HEK293T (cell line): Measurements from ENCODE around the gene ZSCAN5A.

Source experiments
- ARNT ChIP-seq: fragments of 450-650 bp; IDR thresholded peaks from 2 replicates; pipeline ENCODE4 v1.6.1; 2017; ENCODE audit warnings: mild to moderate bottlenecking
- BHLHE40 ChIP-seq: fragments of 450-650 bp; IDR thresholded peaks from 2 replicates; pipeline ENCODE4 v1.6.1; 2016; ENCODE audit warnings: mild to moderate bottlenecking, moderate library complexity, borderline replicate concordance
- CTBP1 ChIP-seq: fragments of 450-650 bp; IDR thresholded peaks from 2 replicates; pipeline ENCODE4 v1.6.1; 2016; ENCODE audit warnings: borderline replicate concordance
- ELF4 ChIP-seq: fragments of 450-650 bp; IDR thresholded peaks from 2 replicates; pipeline ENCODE4 v1.6.1; 2017; ENCODE audit warnings: antibody characterized with exemption
- FOXK2 ChIP-seq: fragments of 450-650 bp; IDR thresholded peaks from 2 replicates; pipeline ENCODE4 v1.6.1; 2016; ENCODE audit warnings: mild to moderate bottlenecking
- FOXM1 ChIP-seq: fragments of 450-650 bp; IDR thresholded peaks from 2 replicates; pipeline ENCODE4 v1.6.1; 2017; ENCODE audit warnings: mild to moderate bottlenecking, borderline replicate concordance
- HDGF ChIP-seq: fragments of 450-650 bp; IDR thresholded peaks from 2 replicates; pipeline ENCODE4 v1.6.1; 2017; ENCODE audit warnings: antibody characterized with exemption, borderline replicate concordance
- L3MBTL2 ChIP-seq: fragments of 450-650 bp; conservative IDR thresholded peaks from 2 replicates; pipeline ENCODE4 v1.6.1; 2016; ENCODE audit warnings: mild to moderate bottlenecking
- LEF1 ChIP-seq: fragments of 450-650 bp; IDR thresholded peaks from 2 replicates; pipeline ENCODE4 v1.6.1; 2017; ENCODE audit warnings: mild to moderate bottlenecking, borderline replicate concordance
- NFRKB ChIP-seq: fragments of 450-650 bp; IDR thresholded peaks from 2 replicates; pipeline ENCODE4 v1.6.1; 2016; ENCODE audit warnings: mild to moderate bottlenecking, moderate library complexity
- SP1 ChIP-seq: fragments of 450-650 bp; IDR thresholded peaks from 2 replicates; pipeline ENCODE4 v1.6.1; 2017
- SUZ12 ChIP-seq: fragments of 450-650 bp; IDR thresholded peaks from 2 replicates; pipeline ENCODE4 v1.6.1; 2016; ENCODE audit warnings: mild to moderate bottlenecking
- TARDBP ChIP-seq: fragments of 450-650 bp; IDR thresholded peaks from 2 replicates; pipeline ENCODE4 v1.6.1; 2016
- TF ChIP-seq, protein P1 (sequence below): fragments of 450-650 bp; IDR thresholded peaks from 2 replicates; pipeline ENCODE4 v1.6.1; 2016

GRCh38 chr19:56211718-56212117 is 102.9 kb downstream of the ZSCAN5A start:
- TF ChIP-seq SUZ12 (no peak), L3MBTL2 (no peak), LEF1 (no peak), ELF4 (no peak), FOXK2 (no peak), ARNT (no peak), BHLHE40 (no peak), CTBP1 (no peak), SP1 (no peak), HDGF (no peak), NFRKB (no peak), FOXM1 (no peak), TARDBP (no peak)
- TF ChIP-seq, protein P1, sequence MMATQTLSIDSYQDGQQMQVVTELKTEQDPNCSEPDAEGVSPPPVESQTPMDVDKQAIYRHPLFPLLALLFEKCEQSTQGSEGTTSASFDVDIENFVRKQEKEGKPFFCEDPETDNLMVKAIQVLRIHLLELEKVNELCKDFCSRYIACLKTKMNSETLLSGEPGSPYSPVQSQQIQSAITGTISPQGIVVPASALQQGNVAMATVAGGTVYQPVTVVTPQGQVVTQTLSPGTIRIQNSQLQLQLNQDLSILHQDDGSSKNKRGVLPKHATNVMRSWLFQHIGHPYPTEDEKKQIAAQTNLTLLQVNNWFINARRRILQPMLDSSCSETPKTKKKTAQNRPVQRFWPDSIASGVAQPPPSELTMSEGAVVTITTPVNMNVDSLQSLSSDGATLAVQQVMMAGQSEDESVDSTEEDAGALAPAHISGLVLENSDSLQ: no peak
